ENCODE data around the gene PLD3. TPM values are rescaled to one million over a fixed set of nuclear protein-coding genes. Genes with fewer than 3 reads are reported as not detected.

PLD3 gene
- polyA plus RNA-seq, 4 donors, result 215 to 340 (median 265) TPM

GRCh38 chr19:40411125-40411842, 62.8 kb downstream of the PLD3 start:
- DNase-seq (ENCODE audit: low read depth in 4 of 4, low spot score in 2 of 4), result no peak

GRCh38 chr19:40411958-40412499, 63.5 kb downstream of the PLD3 start:
- no peak for DNase-seq (ENCODE audit: low read depth in 4 of 4, low spot score in 2 of 4)

GRCh38 chr19:40412866-40413265, 64.4 kb downstream of the PLD3 start:
- DNase-seq (ENCODE audit: low read depth in 4 of 4, low spot score in 2 of 4), result no peak

GRCh38 chr19:40413291-40413845, 64.9 kb downstream of the PLD3 start, which contains the start of gene PRX:
TSS of gene PRX (minus strand) at chr19:40413378. CDS start at chr19:40407932, 5,446 bp downstream.
- DNase-seq (ENCODE audit: low read depth in 4 of 4, low spot score in 2 of 4), result no peak

- no peak for DNase-seq (ENCODE audit: low read depth in 4 of 4, low spot score in 2 of 4)
These were observed 66.3 kb downstream of the PLD3 start for GRCh38 chr19:40414542-40415535.

- DNase-seq (ENCODE audit: low read depth in 4 of 4, low spot score in 2 of 4), result no peak
These were observed 67.3 kb downstream of the PLD3 start for GRCh38 chr19:40415768-40416167.

- DNase-seq (ENCODE audit: low read depth in 4 of 4, low spot score in 2 of 4), result no peak
These were observed 68.6 kb downstream of the PLD3 start for GRCh38 chr19:40416918-40417642.

- no peak for DNase-seq (ENCODE audit: low read depth in 4 of 4, low spot score in 2 of 4)
These were observed 69.1 kb downstream of the PLD3 start for GRCh38 chr19:40417643-40417981.

GRCh38 chr19:40418040-40418439, 69.5 kb downstream of the PLD3 start:
- no peak for DNase-seq (ENCODE audit: low read depth in 4 of 4, low spot score in 2 of 4)

GRCh38 chr19:40419066-40419612, 70.6 kb downstream of the PLD3 start:
- no peak for DNase-seq (ENCODE audit: low read depth in 4 of 4, low spot score in 2 of 4)

GRCh38 chr19:40419780-40420179, 71.3 kb downstream of the PLD3 start:
- DNase-seq (ENCODE audit: low read depth in 4 of 4, low spot score in 2 of 4), result no peak

- DNase-seq (ENCODE audit: low read depth in 4 of 4, low spot score in 2 of 4), result no peak
These were observed 71.9 kb downstream of the PLD3 start for GRCh38 chr19:40420451-40420765.

- DNase-seq (ENCODE audit: low read depth in 4 of 4, low spot score in 2 of 4), result peak in 3 of 4 donors; percentile 75 to 88 (median 81)
These were observed 72.6 kb downstream of the PLD3 start for GRCh38 chr19:40420766-40421765.

- no peak for DNase-seq (ENCODE audit: low read depth in 4 of 4, low spot score in 2 of 4)
These were observed 73.7 kb downstream of the PLD3 start for GRCh38 chr19:40421993-40422747.

GRCh38 chr19:40422748-40423566, 74.5 kb downstream of the PLD3 start:
- DNase-seq (ENCODE audit: low read depth in 4 of 4, low spot score in 2 of 4), result no peak

GRCh38 chr19:40423938-40424337, 75.4 kb downstream of the PLD3 start:
- DNase-seq (ENCODE audit: low read depth in 4 of 4, low spot score in 2 of 4), result no peak

All from left renal cortex interstitium (tissue), 4 donors.